Neural cell (in vitro differentiated cells): ENCODE data around the gene CLCN3. TPM values are rescaled to one million over a fixed set of nuclear protein-coding genes. Genes with fewer than 3 reads are reported as not detected.

Experiments used
- H2AFZ ChIP-seq: fragments of 200-600, 300-800 bp; sonication (generic), shearing (Covaris generic); 2 replicates; pipeline ENCODE4 v1.6.0; 2014; ENCODE audit warnings: low read depth, mild to moderate bottlenecking, antibody characterized with exemption, low read length, moderate library complexity
- H3F3A ChIP-seq: fragments of 200-600 bp; shearing (Covaris generic); 2 replicates; pipeline ENCODE4 v1.6.1; 2016; ENCODE audit warnings: mild to moderate bottlenecking, moderate library complexity, mixed read lengths, antibody characterized with exemption, low read length; ENCODE audit not compliant: insufficient read depth, poor library complexity, severe bottlenecking
- H3K27ac ChIP-seq: fragments of 200-600, 300-800 bp; sonication (generic), shearing (Covaris generic); 2 replicates; pipeline ENCODE4 v1.5.1; 2014; ENCODE audit warnings: mild to moderate bottlenecking, low read length, moderate library complexity
- H3K27me3 ChIP-seq: fragments of 300-800, 200-600 bp; sonication (generic), shearing (Covaris generic); 2 replicates; pipeline ENCODE4 v1.6.0; 2014; ENCODE audit warnings: mild to moderate bottlenecking, low read depth, low read length, moderate library complexity; ENCODE audit not compliant: insufficient read depth
- H3K36me3 ChIP-seq: fragments of 300-800, 200-600 bp; sonication (generic), shearing (Covaris generic); 2 replicates; pipeline ENCODE4 v1.5.1; 2014; ENCODE audit warnings: mild to moderate bottlenecking, antibody characterized with exemption, low read length, moderate library complexity; ENCODE audit not compliant: insufficient read depth
- H3K4me2 ChIP-seq: fragments of 300-800, 200-600 bp; sonication (generic), shearing (Covaris generic); 2 replicates; pipeline ENCODE4 v1.6.0; 2014; ENCODE audit warnings: mild to moderate bottlenecking, low read length
- H3K4me3 ChIP-seq: fragments of 300-800, 200-600 bp; sonication (generic), shearing (Covaris generic); 2 replicates; pipeline ENCODE4 v1.5.1; 2014; ENCODE audit warnings: mild to moderate bottlenecking, low read length, moderate library complexity
- H3K79me2 ChIP-seq: fragments of 200-600 bp; shearing (Covaris generic); replicated peaks from 2 replicates; pipeline ENCODE4 v1.6.0; 2014; ENCODE audit warnings: mild to moderate bottlenecking, low read length, moderate library complexity; ENCODE audit not compliant: insufficient read depth
- H3K9ac ChIP-seq: fragments of 300-800, 200-600 bp; sonication (generic), shearing (Covaris generic); 2 replicates; pipeline ENCODE4 v1.6.1; 2016; ENCODE audit warnings: mild to moderate bottlenecking, low read length, mixed read lengths
- H3K9me2 ChIP-seq: fragments of 200-600 bp; shearing (Covaris generic); 2 replicates; pipeline ENCODE4 v1.6.1; 2016; ENCODE audit warnings: mild to moderate bottlenecking, low read length, mixed read lengths; ENCODE audit not compliant: insufficient read depth
- H3K9me3 ChIP-seq: fragments of 200-600, 300-800 bp; sonication (generic), shearing (Covaris generic); 2 replicates; pipeline ENCODE4 v1.6.1; 2016; ENCODE audit warnings: mild to moderate bottlenecking, mixed run types, low read length, moderate library complexity, mixed read lengths
- H4K20me1 ChIP-seq: fragments of 200-600 bp; shearing (Covaris generic); 2 replicates; pipeline ENCODE4 v1.6.1; 2016; ENCODE audit warnings: mild to moderate bottlenecking, mixed run types; ENCODE audit not compliant: insufficient read depth
- EP300 ChIP-seq: fragments of 450-650 bp; conservative IDR thresholded peaks from 2 replicates; pipeline ENCODE4 v1.6.1; 2014; ENCODE audit warnings: antibody characterized with exemption, mild to moderate bottlenecking, moderate library complexity; ENCODE audit not compliant: poor library complexity, severe bottlenecking
- EZH2 ChIP-seq: fragments of 200-600, 300-800 bp; shearing (Covaris generic), sonication (generic); IDR thresholded peaks from 2 replicates; pipeline ENCODE4 v1.6.1; 2014; ENCODE audit warnings: antibody characterized with exemption, low read length, borderline replicate concordance, mild to moderate bottlenecking; ENCODE audit not compliant: insufficient read depth, poor library complexity, severe bottlenecking
- MXI1 ChIP-seq: fragments of 450-650 bp; conservative IDR thresholded peaks from 2 replicates; pipeline ENCODE4 v1.6.1; 2014; ENCODE audit warnings: antibody characterized with exemption, mild to moderate bottlenecking; ENCODE audit not compliant: poor library complexity, severe bottlenecking
- POLR2AphosphoS5 ChIP-seq: IDR thresholded peaks from 2 replicates; pipeline ENCODE4 v1.6.1; 2012
- RAD21 ChIP-seq: fragments of 450-650 bp; conservative IDR thresholded peaks from 2 replicates; pipeline ENCODE4 v1.6.1; 2014; ENCODE audit warnings: antibody characterized with exemption, mild to moderate bottlenecking, moderate library complexity
- SMC3 ChIP-seq: fragments of 450-650 bp; conservative IDR thresholded peaks from 2 replicates; pipeline ENCODE4 v1.6.1; 2014; ENCODE audit warnings: antibody characterized with exemption, mild to moderate bottlenecking, moderate library complexity; ENCODE audit not compliant: poor library complexity
- TAF1 ChIP-seq: IDR thresholded peaks from 2 replicates; pipeline ENCODE4 v1.6.1; 2012; ENCODE audit warnings: low read depth
- polyA plus RNA-seq: library from polyadenylated mRNA; depleted of rRNA; stranded (reverse); fragments of >200 nt; gene quantifications from 2 replicates; pipeline ENCODE4 v1.2.3, GENCODE V29; 2014
- TF ChIP-seq, protein P1 (sequence below): IDR thresholded peaks from 2 replicates; pipeline ENCODE4 v1.6.1; 2012; ENCODE audit warnings: borderline replicate concordance
- TF ChIP-seq, protein P2 (sequence below): fragments of 450-650 bp; IDR thresholded peaks from 2 replicates; pipeline ENCODE4 v1.5.1; 2014; ENCODE audit warnings: antibody characterized with exemption, mild to moderate bottlenecking, moderate library complexity; ENCODE audit not compliant: poor library complexity, severe bottlenecking

CLCN3 gene
- polyA plus RNA-seq, 1 donor from 2014 or later: 68.3 TPM

DNA sequence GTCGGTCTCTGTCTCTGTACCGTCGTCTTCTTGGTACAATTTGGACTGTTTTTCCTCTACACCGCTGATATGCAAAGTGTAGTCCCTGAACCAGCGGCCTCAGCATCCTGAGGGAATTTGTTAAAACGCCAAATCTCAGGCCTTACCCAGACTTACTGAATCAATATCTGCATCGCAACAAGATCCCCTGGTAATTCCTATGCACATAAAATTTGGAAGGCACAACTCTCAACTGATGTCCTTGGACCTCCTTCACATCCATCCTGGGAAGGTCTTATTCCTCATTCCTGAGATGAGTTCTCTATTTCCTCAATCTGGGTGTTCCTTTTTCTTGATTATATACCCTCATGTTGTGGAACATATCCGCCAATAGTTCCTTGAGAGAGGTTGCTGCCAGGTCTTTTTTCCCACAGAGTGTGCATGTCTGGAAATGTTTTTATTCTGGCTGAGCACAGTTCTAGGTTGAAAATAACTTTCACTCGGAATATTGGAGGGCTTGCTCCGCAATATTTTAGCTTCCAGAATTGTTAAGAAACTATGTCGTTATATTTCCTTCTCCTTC is 138.1 kb downstream of the CLCN3 start:
- H4K20me1 ChIP-seq: no peaks in the 10 kb centered on the region
- H3K9ac ChIP-seq: peak overlapping the region; percentile 77
- TF ChIP-seq SMC3: no peak
- TF ChIP-seq TAF1: no peak
- TF ChIP-seq, protein P1, sequence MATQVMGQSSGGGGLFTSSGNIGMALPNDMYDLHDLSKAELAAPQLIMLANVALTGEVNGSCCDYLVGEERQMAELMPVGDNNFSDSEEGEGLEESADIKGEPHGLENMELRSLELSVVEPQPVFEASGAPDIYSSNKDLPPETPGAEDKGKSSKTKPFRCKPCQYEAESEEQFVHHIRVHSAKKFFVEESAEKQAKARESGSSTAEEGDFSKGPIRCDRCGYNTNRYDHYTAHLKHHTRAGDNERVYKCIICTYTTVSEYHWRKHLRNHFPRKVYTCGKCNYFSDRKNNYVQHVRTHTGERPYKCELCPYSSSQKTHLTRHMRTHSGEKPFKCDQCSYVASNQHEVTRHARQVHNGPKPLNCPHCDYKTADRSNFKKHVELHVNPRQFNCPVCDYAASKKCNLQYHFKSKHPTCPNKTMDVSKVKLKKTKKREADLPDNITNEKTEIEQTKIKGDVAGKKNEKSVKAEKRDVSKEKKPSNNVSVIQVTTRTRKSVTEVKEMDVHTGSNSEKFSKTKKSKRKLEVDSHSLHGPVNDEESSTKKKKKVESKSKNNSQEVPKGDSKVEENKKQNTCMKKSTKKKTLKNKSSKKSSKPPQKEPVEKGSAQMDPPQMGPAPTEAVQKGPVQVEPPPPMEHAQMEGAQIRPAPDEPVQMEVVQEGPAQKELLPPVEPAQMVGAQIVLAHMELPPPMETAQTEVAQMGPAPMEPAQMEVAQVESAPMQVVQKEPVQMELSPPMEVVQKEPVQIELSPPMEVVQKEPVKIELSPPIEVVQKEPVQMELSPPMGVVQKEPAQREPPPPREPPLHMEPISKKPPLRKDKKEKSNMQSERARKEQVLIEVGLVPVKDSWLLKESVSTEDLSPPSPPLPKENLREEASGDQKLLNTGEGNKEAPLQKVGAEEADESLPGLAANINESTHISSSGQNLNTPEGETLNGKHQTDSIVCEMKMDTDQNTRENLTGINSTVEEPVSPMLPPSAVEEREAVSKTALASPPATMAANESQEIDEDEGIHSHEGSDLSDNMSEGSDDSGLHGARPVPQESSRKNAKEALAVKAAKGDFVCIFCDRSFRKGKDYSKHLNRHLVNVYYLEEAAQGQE: no peak
- no peak for TF ChIP-seq POLR2AphosphoS5
- H3F3A ChIP-seq: no peaks in the 10 kb centered on the region
- peak overlapping the region; percentile 60 for H3K27ac ChIP-seq
- H2AFZ ChIP-seq: peak overlapping the region; percentile 61
- H3K9me3 ChIP-seq: no peaks in the 10 kb centered on the region
- H3K4me2 ChIP-seq: no peak overlapping the region
- peaks cover 15% of the 10 kb centered on the region for H3K79me2 ChIP-seq
- H3K36me3 ChIP-seq: no peaks in the 10 kb centered on the region
- H3K4me3 ChIP-seq: peak overlapping the region; percentile 96
- H3K9me2 ChIP-seq: no peaks in the 10 kb centered on the region
- H3K27me3 ChIP-seq: no peaks in the 10 kb centered on the region

DNA sequence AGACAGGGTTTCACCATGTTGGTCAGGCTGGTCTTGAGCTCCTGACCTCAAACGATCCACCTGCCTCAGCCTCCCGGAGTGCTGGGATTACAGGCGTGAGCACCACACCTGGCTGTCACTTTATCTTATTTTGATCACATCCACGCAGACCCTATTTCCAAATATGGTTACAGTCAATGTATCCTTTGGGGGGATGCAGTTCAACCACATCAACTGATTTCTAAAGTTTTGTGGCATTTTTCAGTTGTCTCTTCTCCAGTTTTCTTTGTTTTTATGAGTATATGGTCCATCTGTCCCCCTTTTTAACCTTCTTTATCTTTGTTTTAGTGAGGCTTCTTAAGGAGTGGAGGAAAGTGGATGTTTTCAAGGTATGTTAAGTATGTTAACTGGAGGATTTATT is 141.5 kb downstream of the CLCN3 start:
- Histone ChIP-seq H3K9me2 (no peaks in the 10 kb centered on the region), H3F3A (no peaks in the 10 kb centered on the region), H3K27ac (no peak overlapping the region), H3K9me3 (no peaks in the 10 kb centered on the region), H3K27me3 (no peaks in the 10 kb centered on the region), H4K20me1 (no peaks in the 10 kb centered on the region), H3K9ac (no peak overlapping the region), H3K4me2 (no peak overlapping the region), H3K79me2 (no peaks in the 10 kb centered on the region), H2AFZ (no peak overlapping the region), H3K4me3 (no peak overlapping the region), H3K36me3 (no peaks in the 10 kb centered on the region)
- TF ChIP-seq MXI1: no peak
- TF ChIP-seq, protein P1: no peak
- no peak for TF ChIP-seq SMC3
- no peak for TF ChIP-seq RAD21
- TF ChIP-seq, protein P2, sequence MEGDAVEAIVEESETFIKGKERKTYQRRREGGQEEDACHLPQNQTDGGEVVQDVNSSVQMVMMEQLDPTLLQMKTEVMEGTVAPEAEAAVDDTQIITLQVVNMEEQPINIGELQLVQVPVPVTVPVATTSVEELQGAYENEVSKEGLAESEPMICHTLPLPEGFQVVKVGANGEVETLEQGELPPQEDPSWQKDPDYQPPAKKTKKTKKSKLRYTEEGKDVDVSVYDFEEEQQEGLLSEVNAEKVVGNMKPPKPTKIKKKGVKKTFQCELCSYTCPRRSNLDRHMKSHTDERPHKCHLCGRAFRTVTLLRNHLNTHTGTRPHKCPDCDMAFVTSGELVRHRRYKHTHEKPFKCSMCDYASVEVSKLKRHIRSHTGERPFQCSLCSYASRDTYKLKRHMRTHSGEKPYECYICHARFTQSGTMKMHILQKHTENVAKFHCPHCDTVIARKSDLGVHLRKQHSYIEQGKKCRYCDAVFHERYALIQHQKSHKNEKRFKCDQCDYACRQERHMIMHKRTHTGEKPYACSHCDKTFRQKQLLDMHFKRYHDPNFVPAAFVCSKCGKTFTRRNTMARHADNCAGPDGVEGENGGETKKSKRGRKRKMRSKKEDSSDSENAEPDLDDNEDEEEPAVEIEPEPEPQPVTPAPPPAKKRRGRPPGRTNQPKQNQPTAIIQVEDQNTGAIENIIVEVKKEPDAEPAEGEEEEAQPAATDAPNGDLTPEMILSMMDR: no peak
- TF ChIP-seq TAF1: no peak
- TF ChIP-seq EZH2: no peak
- no peak for TF ChIP-seq EP300
- TF ChIP-seq POLR2AphosphoS5: no peak
